HepG2 (cell line): ENCODE results near the gene FAM234A. TPM values are rescaled to one million over a fixed set of nuclear protein-coding genes. Genes with fewer than 3 reads are reported as not detected.

Source experiments
- ATAC-seq: fragments of 200-7000 bp; cut with Tn5 transposase; 3 replicates; pipeline ENCODE4 v1.9.1; 2020; ENCODE audit warnings: mild to moderate bottlenecking, moderate library complexity
- BruUV-seq: library from RNA; stranded (reverse); fragments of 400-500 nt; replicated peaks from 2 replicates; lab custom pipeline; 2021; lab: Mats Ljungman, UMichigan
- CTCF ChIA-PET: fragments of 300-600 bp; formaldehyde crosslinking; extraction: SDS; loops from one replicate; lab custom pipeline; 2021; ENCODE audit warnings: low total read pairs, inconsistent platforms, low intra/inter-chr PET ratio; lab: Yijun Ruan, JAX
- POLR2A ChIA-PET: fragments of 350-600 bp; sonication (Branson Sonifier 250); formaldehyde crosslinking; loops from one replicate; lab custom pipeline; 2020; ENCODE audit warnings: antibody characterized with exemption, inconsistent platforms; lab: Yijun Ruan, JAX
- DNase-seq: peaks from one replicate; pipeline ENCODE4 v3.0.0-alpha.2; 2015; ENCODE audit warnings: low spot score
- FAIRE-seq: peaks from 3 replicates; lab custom pipeline; 2011; peaks lifted over from hg19 to GRCh38; lab: Jason Lieb, UNC
- H2AFZ ChIP-seq: one replicate; pipeline ENCODE4 v1.6.1; 2011; ENCODE audit warnings: low read length, inconsistent platforms
- H3K27ac ChIP-seq: fragments of 300-600 bp; 3 replicates; pipeline ENCODE4 v1.8.0; 2011; ENCODE audit warnings: mixed run types, mild to moderate bottlenecking, mixed read lengths, low read length, inconsistent platforms; ENCODE audit not compliant: insufficient read depth; ENCODE audit errors: extremely low read length
- H3K27me3 ChIP-seq, 2 experiments: fragments of 200-600 bp in 1 of 2; 2 replicates in 1 of 2; 3 replicates in 1 of 2; pipeline versions ENCODE4 v1.6.0 to v1.8.0; 2011; ENCODE audit warnings: low read length in 2 of 2, mild to moderate bottlenecking in 2 of 2, moderate library complexity in 2 of 2, inconsistent platforms in 1 of 2; ENCODE audit not compliant: insufficient read depth in 2 of 2, control insufficient read depth in 1 of 2
- H3K36me3 ChIP-seq, 2 experiments: fragments of 200-600 bp in 1 of 2; replicated peaks in 1 of 2; 2 replicates in 1 of 2; 3 replicates in 1 of 2; pipeline versions ENCODE4 v1.5.1 to v1.8.0; 2011; ENCODE audit warnings: low read length in 2 of 2, inconsistent platforms in 1 of 2; ENCODE audit not compliant: insufficient read depth in 2 of 2, control insufficient read depth in 1 of 2
- H3K4me1 ChIP-seq: 2 replicates; pipeline ENCODE4 v1.5.1; 2012; ENCODE audit warnings: low read length, inconsistent platforms; ENCODE audit not compliant: insufficient read depth
- H3K4me2 ChIP-seq: 2 replicates; pipeline ENCODE4 v1.6.0; 2011; ENCODE audit warnings: low read depth, low read length, inconsistent platforms
- H3K4me3 ChIP-seq, 3 experiments: fragments of 200-600 bp in 1 of 3; sonication (generic), shearing (Covaris generic) in 1 of 3; replicated peaks in 1 of 3; 2 replicates each; pipeline ENCODE4 v1.5.1; 2011 to 2016; ENCODE audit warnings: low read length in 3 of 3, inconsistent platforms in 2 of 3, low read depth in 2 of 3, mild to moderate bottlenecking in 2 of 3, control low read depth in 1 of 3, mixed read lengths in 1 of 3; ENCODE audit not compliant: insufficient read depth in 1 of 3
- H3K79me2 ChIP-seq: one replicate; pipeline ENCODE4 v1.6.1; 2011; ENCODE audit warnings: low read length, inconsistent platforms; ENCODE audit not compliant: insufficient read depth
- H3K9ac ChIP-seq: 2 replicates; pipeline ENCODE4 v1.6.0; 2011; ENCODE audit warnings: mild to moderate bottlenecking, low read depth, low read length, inconsistent platforms; ENCODE audit not compliant: insufficient read depth
- H3K9me3 ChIP-seq: 2 replicates; pipeline ENCODE4 v1.5.1; 2012; ENCODE audit warnings: mild to moderate bottlenecking, low read length
- H4K20me1 ChIP-seq: 2 replicates; pipeline ENCODE4 v1.6.0; 2011; ENCODE audit warnings: inconsistent platforms, mild to moderate bottlenecking, low read length, moderate library complexity; ENCODE audit not compliant: insufficient read depth
- AGO2 ChIP-seq: fragments of 200-400 bp; formaldehyde crosslinking; optimal IDR thresholded peaks from 2 replicates; pipeline ENCODE3; 2017; ENCODE audit warnings: mild to moderate bottlenecking, low read depth, low read length, moderate library complexity
- MXI1 ChIP-seq: IDR thresholded peaks from 3 replicates; pipeline ENCODE4 v1.6.1; 2012; ENCODE audit warnings: low read depth, low read length, inconsistent platforms, borderline replicate concordance
- STAG1 ChIP-seq: sonication (generic); formaldehyde crosslinking; IDR thresholded peaks from 2 replicates; pipeline ENCODE4 v1.4.0; 2020; ENCODE audit warnings: missing genetic modification reagents
- TCF7 ChIP-seq: sonication (generic); IDR thresholded peaks from 2 replicates; pipeline ENCODE4 v1.6.1; 2016; ENCODE audit warnings: antibody characterized with exemption, low read depth
- ZNF687 ChIP-seq: sonication (generic); formaldehyde crosslinking; IDR thresholded peaks from 2 replicates; pipeline ENCODE4 v1.5.1; 2020; ENCODE audit warnings: mild to moderate bottlenecking, missing genetic modification reagents, moderate library complexity
- WGBS: methylation state at CpG from one replicate; pipeline ENCODE4 v1.1.6; 2017; ENCODE audit warnings: low lambda C conversion rate; 5-methylcytosine and 5-hydroxymethylcytosine counted together
- in situ Hi-C: cut with HindIII; loops from 2 replicates; pipeline ENCODE4 v1.10.0; 2017; ENCODE audit warnings: low pct_unique_long_range_greater_than_20kb; ENCODE audit not compliant: extremely low pct_ligation_motif_present
- intact Hi-C: fragments of 100-400 bp; cut with micrococcal nuclease; formaldehyde crosslinking; loops from one replicate; pipeline ENCODE4 v1.10.0; 2022; ENCODE audit not compliant: unreplicated experiment
- polyA plus RNA-seq, 8 experiments: library from polyadenylated mRNA; depleted of rRNA in 3 of 8; stranded (reverse) in 7 of 8; unstranded in 1 of 8; fragments of >200 nt; fragmentation: Illumina TruSeq in 4 of 8; extraction: Trizol in 4 of 8; gene quantifications; 2 replicates each; pipeline versions ENCODE4 v1.2.1 to v1.2.3, GENCODE V29; 2011 to 2016; ENCODE audit warnings: low read depth in 4 of 8, missing spikeins in 1 of 8, mixed read lengths in 1 of 8; ENCODE audit not compliant: insufficient read depth in 1 of 8
- total RNA-seq, 5 experiments: library from RNA; depleted of rRNA; stranded (reverse); fragments of >200 nt; fragmentation: Illumina TruSeq; extraction: Trizol; gene quantifications; 2 replicates each; pipeline ENCODE4 v1.2.3, GENCODE V29; 2016; ENCODE audit warnings: low read depth in 1 of 5
- TF ChIP-seq, protein P1 (sequence below): sonication (generic); formaldehyde crosslinking; IDR thresholded peaks from one replicate; pipeline ENCODE4 v1.5.1; 2020; ENCODE audit warnings: mild to moderate bottlenecking, missing genetic modification reagents; ENCODE audit errors: not compliant biosample characterization
- TF ChIP-seq, protein P2 (sequence below): sonication (generic); formaldehyde crosslinking; IDR thresholded peaks from 2 replicates; pipeline ENCODE4 v1.5.0; 2020; ENCODE audit warnings: mild to moderate bottlenecking, missing genetic modification reagents, moderate library complexity

The FAM234A gene
- total and polyA plus RNA-seq, 2 of the 13 experiments (the other 11 are each of a cell fraction or from before 2014, with no cell fraction given): 29.2 to 34.4 TPM

DNA sequence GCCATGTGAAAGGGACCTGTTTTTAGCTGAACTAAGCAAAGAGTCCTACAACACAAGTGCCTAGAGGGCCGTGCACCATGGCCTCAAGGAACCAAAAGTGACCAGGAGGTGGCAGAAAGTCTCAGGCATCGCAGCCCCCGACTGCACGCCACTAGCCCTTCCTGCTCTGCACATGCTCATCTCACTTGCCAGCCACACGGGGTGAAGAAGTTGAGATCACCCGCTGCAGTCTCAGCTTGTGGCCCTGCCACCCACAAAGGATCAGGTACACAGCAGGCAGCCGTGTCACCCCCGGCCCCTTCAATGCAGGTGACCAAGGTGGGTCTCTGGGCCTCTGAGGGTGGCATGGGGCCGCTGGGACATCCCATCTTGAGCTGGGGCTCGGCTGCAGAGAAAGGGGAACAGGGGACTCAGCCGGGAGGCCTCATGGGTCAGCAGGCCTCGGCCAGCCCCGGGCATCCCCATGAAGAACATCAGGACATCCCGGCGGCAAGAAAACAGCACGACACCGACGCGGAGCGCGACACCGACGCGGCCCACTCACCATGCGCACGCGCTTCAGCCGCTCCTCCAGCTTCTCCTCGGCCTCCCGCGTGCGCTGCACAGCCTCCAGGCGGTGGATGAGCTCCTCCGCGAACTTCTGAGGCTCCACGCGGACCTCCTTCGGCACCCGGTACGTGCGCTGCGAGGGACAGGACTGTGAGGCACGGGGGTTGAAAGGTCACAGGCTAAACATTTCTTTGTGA lies 69.3 kb downstream of the FAM234A start:
- H3K27ac ChIP-seq: no peak overlapping the region
- BruUV-seq: no TSS peak
- H3K9me3 ChIP-seq: no peaks in the 10 kb centered on the region
- TF ChIP-seq, protein P1, sequence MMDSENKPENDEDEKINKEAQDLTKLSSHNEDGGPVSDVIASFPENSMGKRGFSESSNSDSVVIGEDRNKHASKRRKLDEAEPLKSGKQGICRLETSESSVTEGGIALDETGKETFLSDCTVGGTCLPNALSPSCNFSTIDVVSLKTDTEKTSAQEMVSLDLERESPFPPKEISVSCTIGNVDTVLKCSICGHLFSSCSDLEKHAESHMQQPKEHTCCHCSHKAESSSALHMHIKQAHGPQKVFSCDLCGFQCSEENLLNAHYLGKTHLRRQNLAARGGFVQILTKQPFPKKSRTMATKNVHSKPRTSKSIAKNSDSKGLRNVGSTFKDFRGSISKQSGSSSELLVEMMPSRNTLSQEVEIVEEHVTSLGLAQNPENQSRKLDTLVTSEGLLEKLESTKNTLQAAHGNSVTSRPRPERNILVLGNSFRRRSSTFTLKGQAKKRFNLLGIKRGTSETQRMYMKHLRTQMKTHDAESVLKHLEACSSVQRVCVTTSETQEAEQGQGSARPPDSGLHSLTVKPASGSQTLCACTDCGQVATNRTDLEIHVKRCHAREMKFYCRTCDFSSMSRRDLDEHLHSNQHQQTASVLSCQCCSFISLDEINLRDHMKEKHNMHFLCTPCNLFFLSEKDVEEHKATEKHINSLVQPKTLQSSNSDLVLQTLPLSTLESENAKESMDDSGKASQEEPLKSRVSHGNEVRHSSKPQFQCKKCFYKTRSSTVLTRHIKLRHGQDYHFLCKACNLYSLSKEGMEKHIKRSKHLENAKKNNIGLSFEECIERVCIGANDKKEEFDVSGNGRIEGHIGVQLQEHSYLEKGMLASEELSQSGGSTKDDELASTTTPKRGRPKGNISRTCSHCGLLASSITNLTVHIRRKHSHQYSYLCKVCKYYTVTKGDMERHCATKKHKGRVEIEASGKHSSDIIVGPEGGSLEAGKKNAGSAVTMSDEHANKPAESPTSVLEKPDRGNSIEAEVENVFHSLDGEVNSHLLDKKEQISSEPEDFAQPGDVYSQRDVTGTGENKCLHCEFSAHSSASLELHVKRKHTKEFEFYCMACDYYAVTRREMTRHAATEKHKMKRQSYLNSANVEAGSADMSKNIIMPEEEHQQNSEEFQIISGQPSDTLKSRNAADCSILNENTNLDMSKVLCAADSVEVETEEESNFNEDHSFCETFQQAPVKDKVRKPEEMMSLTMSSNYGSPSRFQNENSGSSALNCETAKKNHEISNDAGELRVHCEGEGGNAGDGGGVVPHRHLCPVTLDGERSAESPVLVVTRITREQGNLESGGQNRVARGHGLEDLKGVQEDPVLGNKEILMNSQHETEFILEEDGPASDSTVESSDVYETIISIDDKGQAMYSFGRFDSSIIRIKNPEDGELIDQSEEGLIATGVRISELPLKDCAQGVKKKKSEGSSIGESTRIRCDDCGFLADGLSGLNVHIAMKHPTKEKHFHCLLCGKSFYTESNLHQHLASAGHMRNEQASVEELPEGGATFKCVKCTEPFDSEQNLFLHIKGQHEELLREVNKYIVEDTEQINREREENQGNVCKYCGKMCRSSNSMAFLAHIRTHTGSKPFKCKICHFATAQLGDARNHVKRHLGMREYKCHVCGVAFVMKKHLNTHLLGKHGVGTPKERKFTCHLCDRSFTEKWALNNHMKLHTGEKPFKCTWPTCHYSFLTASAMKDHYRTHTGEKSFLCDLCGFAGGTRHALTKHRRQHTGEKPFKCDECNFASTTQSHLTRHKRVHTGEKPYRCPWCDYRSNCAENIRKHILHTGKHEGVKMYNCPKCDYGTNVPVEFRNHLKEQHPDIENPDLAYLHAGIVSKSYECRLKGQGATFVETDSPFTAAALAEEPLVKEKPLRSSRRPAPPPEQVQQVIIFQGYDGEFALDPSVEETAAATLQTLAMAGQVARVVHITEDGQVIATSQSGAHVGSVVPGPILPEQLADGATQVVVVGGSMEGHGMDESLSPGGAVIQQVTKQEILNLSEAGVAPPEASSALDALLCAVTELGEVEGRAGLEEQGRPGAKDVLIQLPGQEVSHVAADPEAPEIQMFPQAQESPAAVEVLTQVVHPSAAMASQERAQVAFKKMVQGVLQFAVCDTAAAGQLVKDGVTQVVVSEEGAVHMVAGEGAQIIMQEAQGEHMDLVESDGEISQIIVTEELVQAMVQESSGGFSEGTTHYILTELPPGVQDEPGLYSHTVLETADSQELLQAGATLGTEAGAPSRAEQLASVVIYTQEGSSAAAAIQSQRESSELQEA (CRISPR knock-in tag): no peak
- TF ChIP-seq, protein P2, sequence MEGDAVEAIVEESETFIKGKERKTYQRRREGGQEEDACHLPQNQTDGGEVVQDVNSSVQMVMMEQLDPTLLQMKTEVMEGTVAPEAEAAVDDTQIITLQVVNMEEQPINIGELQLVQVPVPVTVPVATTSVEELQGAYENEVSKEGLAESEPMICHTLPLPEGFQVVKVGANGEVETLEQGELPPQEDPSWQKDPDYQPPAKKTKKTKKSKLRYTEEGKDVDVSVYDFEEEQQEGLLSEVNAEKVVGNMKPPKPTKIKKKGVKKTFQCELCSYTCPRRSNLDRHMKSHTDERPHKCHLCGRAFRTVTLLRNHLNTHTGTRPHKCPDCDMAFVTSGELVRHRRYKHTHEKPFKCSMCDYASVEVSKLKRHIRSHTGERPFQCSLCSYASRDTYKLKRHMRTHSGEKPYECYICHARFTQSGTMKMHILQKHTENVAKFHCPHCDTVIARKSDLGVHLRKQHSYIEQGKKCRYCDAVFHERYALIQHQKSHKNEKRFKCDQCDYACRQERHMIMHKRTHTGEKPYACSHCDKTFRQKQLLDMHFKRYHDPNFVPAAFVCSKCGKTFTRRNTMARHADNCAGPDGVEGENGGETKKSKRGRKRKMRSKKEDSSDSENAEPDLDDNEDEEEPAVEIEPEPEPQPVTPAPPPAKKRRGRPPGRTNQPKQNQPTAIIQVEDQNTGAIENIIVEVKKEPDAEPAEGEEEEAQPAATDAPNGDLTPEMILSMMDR (CRISPR knock-in tag): peak; percentile 40
- peak; percentile 57 for TF ChIP-seq AGO2
- TF ChIP-seq MXI1: 0 out of 3 replicates have a peak, but pooled peaks have one; percentile 18
- TF ChIP-seq ZNF687 (CRISPR knock-in tag): peak; percentile 27; the same call in 1 of the 2 replicates
- no peak for TF ChIP-seq TCF7
- TF ChIP-seq STAG1 (CRISPR knock-in tag): peak; percentile 42
- peak; percentile 40; the same call in 2 of the 3 replicates for ATAC-seq
- DNase-seq: no peak
- no peak overlapping the region for H3K4me2 ChIP-seq
- intact Hi-C loops: no loop called here
- no peaks in the 10 kb centered on the region for H3K4me1 ChIP-seq
- no peaks in the 10 kb centered on the region for H3K27me3 ChIP-seq
- no peak overlapping the region for H3K9ac ChIP-seq
- H3K79me2 ChIP-seq: no peaks in the 10 kb centered on the region
- no peak overlapping the region for H3K4me3 ChIP-seq
- H4K20me1 ChIP-seq: no peaks in the 10 kb centered on the region
- no peak for FAIRE-seq
- POLR2A ChIA-PET: no interaction called here
- 97% methylated on average over 39 of the region's 43 CpGs for WGBS
- CTCF ChIA-PET: interaction anchor here (1.4 kb wide), 1 partner anchor 58 kb away, joined by 6 read pairs; no protein-coding TSS in a partner anchor
- H2AFZ ChIP-seq: no peak overlapping the region
- peaks cover 13 to 56% of the 10 kb centered on the region in 2 experiments; a peak in 4 of 5 replicates for H3K36me3 ChIP-seq
- in situ Hi-C loops: no loop called here
